Brain microvascular endothelial cell (primary cell): Measurements from ENCODE around the gene PACSIN2.

ENCODE experiments used
- DNase-seq: peaks from one replicate; pipeline ENCODE4 v3.0.0-alpha.2; 2020
- H3K27ac ChIP-seq: fragments of 250-450 bp; sonication (Bioruptor Pico); 2 replicates; pipeline ENCODE4 v1.5.1; 2020; ENCODE audit warnings: mild to moderate bottlenecking, moderate library complexity
- H3K27me3 ChIP-seq: fragments of 250-450 bp; sonication (Bioruptor Pico); replicated peaks from 2 replicates; pipeline ENCODE4 v1.5.1; 2020; ENCODE audit warnings: mild to moderate bottlenecking
- H3K36me3 ChIP-seq: fragments of 250-450 bp; sonication (Bioruptor Pico); replicated peaks from 2 replicates; pipeline ENCODE4 v1.5.1; 2020; ENCODE audit warnings: mild to moderate bottlenecking
- H3K4me3 ChIP-seq: 2 replicates; pipeline ENCODE4 v1.5.1; 2011; ENCODE audit warnings: low read depth, mild to moderate bottlenecking, control low read depth, low read length, moderate library complexity
- CTCF ChIP-seq: IDR thresholded peaks from 2 replicates; pipeline ENCODE4 v1.5.1; 2011; ENCODE audit warnings: low read depth, mild to moderate bottlenecking, moderate library complexity, low read length, control low read depth, inconsistent platforms; ENCODE audit errors: missing control alignments
- in situ Hi-C: cut with HindIII; loops from 2 replicates; pipeline ENCODE4 v1.10.0; 2017; ENCODE audit warnings: low sequenced_read_pairs, low pct_ligation_motif_present

The PACSIN2 gene

DNA sequence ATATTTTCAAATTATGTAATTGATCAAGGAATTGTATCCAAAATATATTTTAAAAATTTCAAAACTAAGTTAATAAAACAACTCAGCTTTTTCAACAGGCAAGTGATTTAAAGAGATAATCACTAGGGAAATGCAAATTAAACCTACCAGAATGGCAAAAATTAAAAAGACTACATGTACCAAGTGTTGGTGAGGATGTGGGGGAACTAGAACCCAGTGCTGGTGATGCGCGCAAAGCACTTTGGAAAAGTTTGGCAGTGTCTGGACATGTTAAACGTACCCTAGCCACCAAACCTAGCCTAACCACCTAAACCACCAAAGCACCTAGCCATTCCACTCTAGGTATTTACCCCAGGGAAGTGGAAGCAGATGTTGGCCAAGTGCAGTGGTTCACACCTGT lies 22.9 kb downstream of the PACSIN2 start:
- DNase-seq = no peak
- no peak for TF ChIP-seq CTCF
- in situ Hi-C loops = no loop called here
- H3K36me3 ChIP-seq = no peaks in the 10 kb centered on the region
- H3K27me3 ChIP-seq = no peaks in the 10 kb centered on the region
- H3K27ac ChIP-seq = peak overlapping the region; percentile 94
- H3K4me3 ChIP-seq = no peak overlapping the region

- H3K36me3 ChIP-seq = no peaks in the 10 kb centered on the region
- DNase-seq = peak; percentile 81
- TF ChIP-seq CTCF = no peak
- H3K27ac ChIP-seq = peak overlapping the region; percentile 94
- in situ Hi-C loops = no loop called here
- no peak overlapping the region for H3K4me3 ChIP-seq
- H3K27me3 ChIP-seq = no peaks in the 10 kb centered on the region
These were observed 23.8 kb downstream of the PACSIN2 start for GRCh38 chr22:42991010-42991651.

DNA sequence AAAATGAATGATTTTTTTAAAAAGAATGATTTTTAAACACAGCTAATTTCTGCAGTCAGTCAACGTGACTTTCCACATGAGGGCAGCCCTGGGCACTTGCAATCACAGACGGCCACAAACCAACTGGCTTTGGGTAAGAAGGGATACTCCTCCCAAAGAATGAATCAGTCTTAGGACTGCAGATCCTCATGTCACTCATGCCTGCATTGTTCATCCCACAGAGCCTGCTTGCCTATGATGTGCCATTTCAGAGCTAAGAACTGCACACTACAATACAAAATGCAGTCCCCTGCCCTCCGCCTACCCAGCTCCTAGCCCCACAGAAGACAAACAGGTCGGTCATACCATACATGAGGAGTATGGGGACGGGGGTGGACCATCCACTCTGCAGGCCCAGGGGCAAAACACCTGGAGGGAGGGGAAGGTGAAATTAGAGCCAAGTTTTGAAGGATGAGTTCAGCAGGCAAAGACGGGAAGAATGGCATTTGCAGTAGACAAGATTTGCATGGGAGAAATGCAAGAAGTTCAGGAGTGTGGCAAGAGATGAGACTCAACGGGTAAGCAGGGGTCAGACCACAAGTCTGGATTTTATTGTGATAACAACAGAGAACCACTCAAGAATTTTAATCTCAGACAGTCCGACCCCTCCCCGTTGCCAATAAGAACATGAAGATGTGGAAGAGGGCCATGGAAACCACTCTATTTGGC lies 24.7 kb downstream of the PACSIN2 start:
- Histone ChIP-seq H3K27ac (peak overlapping the region; percentile 94), H3K27me3 (no peaks in the 10 kb centered on the region), H3K4me3 (no peak overlapping the region), H3K36me3 (no peaks in the 10 kb centered on the region)
- peak; percentile 72 for TF ChIP-seq CTCF
- peak; percentile 79 for DNase-seq
- in situ Hi-C loops = no loop called here

DNA sequence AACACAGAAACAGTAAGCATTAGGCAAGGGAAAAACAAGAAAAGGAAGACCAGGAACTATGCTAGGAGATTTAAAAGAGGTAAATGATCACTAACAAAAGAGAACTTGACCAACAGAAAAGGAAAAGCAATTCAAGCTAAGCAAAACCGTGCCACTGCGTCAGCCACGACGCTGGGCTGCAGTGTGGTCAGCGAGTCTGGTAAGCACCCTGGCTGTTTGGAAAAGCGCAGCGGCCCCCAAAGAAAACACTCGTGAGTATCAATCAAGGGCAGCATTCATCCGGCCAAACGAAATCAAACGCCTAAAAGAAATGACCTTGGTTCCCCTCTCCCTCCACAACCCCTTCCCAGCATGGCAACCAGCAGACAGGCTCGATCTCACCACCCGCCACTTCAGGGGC lies 28.8 kb downstream of the PACSIN2 start:
- Histone ChIP-seq H3K36me3 (no peaks in the 10 kb centered on the region), H3K27me3 (no peaks in the 10 kb centered on the region), H3K4me3 (no peak overlapping the region), H3K27ac (no peak overlapping the region)
- in situ Hi-C loops = no loop called here
- no peak for DNase-seq
- no peak for TF ChIP-seq CTCF

- no peak overlapping the region for H3K4me3 ChIP-seq
- no peaks in the 10 kb centered on the region for H3K36me3 ChIP-seq
- no peak overlapping the region for H3K27ac ChIP-seq
- H3K27me3 ChIP-seq = no peaks in the 10 kb centered on the region
- in situ Hi-C loops = no loop called here
- TF ChIP-seq CTCF = no peak
- DNase-seq = no peak
These were observed 29.4 kb downstream of the PACSIN2 start for GRCh38 chr22:42985531-42985905.
